HuH-7 (cell line): ENCODE results near the gene DDX39B.

ENCODE experiments used
- DNase-seq: peaks from one replicate; pipeline ENCODE4 v3.0.0; 2011; ENCODE audit warnings: low spot score

Gene DDX39B

GRCh38 chr6:31575952-31576685, 34.3 kb upstream of the DDX39B start:
- no peak for DNase-seq

GRCh38 chr6:31575335-31575901, 33.6 kb upstream of the DDX39B start, which contains the start of gene TNF:
TNF (plus strand) TSS chr6:31575565; CDS start chr6:31575742, 177 bp downstream.
- no peak for DNase-seq

- no peak for DNase-seq
Observed at GRCh38 chr6:31574106-31575061, 32.6 kb upstream of the DDX39B start.

- no peak for DNase-seq
Observed at GRCh38 chr6:31573239-31574105, 31.7 kb upstream of the DDX39B start.

GRCh38 chr6:31572041-31572911, 30.5 kb upstream of the DDX39B start, which contains the start of gene LTA:
LTA (plus strand) TSS chr6:31572289; CDS start chr6:31572743, 454 bp downstream.
- no peak for DNase-seq

GRCh38 chr6:31569861-31570536, 28.2 kb upstream of the DDX39B start:
- DNase-seq, result no peak

GRCh38 chr6:31568537-31568961, 26.7 kb upstream of the DDX39B start:
- no peak for DNase-seq

GRCh38 chr6:31567531-31568370, 25.9 kb upstream of the DDX39B start:
- DNase-seq, result no peak

- no peak for DNase-seq
Observed at GRCh38 chr6:31560697-31561058, 18.9 kb upstream of the DDX39B start.

GRCh38 chr6:31559958-31560696, 18.3 kb upstream of the DDX39B start:
- no peak for DNase-seq

- DNase-seq, result no peak
Observed at GRCh38 chr6:31559606-31559957, 17.8 kb upstream of the DDX39B start.

GRCh38 chr6:31558631-31559500, 17.1 kb upstream of the DDX39B start:
- DNase-seq, result no peak

GRCh38 chr6:31558318-31558625, 16.5 kb upstream of the DDX39B start:
- DNase-seq, result no peak

- no peak for DNase-seq
Observed at GRCh38 chr6:31557443-31558317, 15.9 kb upstream of the DDX39B start.

GRCh38 chr6:31556307-31556706, 14.5 kb upstream of the DDX39B start:
- no peak for DNase-seq

GRCh38 chr6:31551371-31551770, 9.6 kb upstream of the DDX39B start:
- DNase-seq, result peak; percentile 42

- DNase-seq, result no peak
Observed at GRCh38 chr6:31548544-31548873, 6.7 kb upstream of the DDX39B start.
